Measurements from ENCODE around the gene SLC1A7.
"Not testable (repeated sequence)": the region's sequence is repeated elsewhere in the genome, so short reads cannot be mapped to it uniquely, and the experiment has no call there.

SLC1A7 gene

DNA sequence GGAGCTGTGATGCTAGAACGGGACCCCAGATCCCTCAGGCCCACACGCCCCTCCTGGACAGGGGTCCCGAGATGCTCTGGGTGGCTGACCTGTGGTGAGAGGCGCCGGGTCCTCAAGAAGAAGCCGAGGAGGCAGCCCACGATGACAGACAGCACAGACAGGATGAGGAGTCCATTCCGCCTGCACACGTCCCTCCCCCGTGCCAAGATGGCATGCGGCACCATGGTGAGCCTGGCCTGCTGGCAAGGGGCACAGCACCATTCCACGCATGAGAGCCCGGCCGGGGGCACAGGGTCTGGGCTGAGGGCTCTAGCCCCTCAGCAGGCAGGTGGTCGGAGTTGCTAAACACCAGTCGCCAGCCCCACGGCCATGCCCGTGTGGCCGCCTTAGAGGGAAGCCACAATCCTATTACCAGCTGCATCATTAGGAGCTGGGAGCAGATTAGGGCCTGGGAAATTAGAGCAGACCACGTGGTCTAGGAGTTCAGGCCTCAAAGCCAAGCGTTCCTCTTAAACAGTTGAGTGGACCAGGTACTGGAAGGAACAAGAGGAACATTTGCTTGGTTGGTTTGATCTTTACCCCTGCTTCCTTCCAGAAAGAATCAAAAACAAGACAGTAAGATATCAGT is at the start of gene SLC1A7:
TSS of gene SLC1A7 (minus strand) at position 413 of the 628 bp plus-strand sequence. CDS start at position 224, 189 bp downstream.
- DNase-seq: no peak

DNA sequence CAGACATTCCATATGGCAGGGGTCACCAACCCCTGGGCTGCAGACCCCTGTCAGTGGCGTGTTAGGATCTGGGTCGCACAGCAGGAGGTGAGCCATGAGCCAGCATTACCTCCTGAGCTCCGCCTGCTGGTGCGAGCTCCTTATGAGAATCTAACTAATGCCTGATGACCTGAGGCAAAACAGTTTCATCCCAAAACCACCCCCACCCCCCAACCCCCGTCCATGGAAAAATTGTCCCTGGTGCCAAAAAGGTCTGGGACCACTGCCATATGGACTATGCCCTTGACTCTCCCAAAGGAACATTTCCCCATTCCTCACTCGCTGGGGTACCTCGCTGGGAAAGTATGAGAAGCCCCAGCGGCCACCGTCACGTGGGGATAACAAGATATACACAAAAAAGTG is 47.8 kb upstream of the SLC1A7 start:
- no peak for DNase-seq

DNA sequence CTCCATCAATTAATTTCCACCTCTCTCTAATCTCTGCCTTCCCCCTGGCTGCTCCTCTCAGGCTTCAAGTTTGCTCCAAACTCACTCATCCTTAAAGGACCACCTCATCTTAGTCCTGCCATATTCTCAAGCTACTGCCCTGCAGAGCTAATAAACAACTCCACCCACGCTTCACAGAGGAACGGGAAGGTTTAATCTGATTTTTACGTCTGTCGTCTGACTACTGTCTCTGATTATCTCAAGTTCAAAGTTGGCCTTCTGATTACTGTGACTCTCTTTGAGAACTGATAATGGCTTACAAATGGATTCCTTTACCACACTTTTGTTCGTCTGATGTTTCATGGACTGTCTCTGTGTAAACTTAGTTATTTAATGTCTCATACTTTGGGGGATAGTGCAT is 46.6 kb upstream of the SLC1A7 start:
- no peak for DNase-seq

DNA sequence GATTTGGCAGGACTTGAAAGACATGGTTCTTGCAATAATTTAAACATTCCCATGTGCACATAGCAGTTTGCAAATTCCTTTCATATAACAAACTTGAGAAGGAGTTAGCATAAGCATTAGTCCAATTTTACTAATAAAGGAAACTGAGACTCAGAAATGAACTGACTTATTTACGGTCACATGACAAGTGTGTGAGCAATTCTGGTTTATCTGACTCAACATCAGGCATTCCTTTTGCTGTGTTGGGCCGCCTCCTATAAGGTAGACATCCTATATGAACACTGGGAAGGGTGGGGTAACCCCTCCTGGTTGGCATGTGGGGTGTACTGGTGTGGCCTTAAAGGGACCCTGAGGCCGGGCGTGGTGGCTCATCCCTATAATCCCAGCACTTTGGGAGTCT is 45.7 kb upstream of the SLC1A7 start:
- DNase-seq: no peak

DNA sequence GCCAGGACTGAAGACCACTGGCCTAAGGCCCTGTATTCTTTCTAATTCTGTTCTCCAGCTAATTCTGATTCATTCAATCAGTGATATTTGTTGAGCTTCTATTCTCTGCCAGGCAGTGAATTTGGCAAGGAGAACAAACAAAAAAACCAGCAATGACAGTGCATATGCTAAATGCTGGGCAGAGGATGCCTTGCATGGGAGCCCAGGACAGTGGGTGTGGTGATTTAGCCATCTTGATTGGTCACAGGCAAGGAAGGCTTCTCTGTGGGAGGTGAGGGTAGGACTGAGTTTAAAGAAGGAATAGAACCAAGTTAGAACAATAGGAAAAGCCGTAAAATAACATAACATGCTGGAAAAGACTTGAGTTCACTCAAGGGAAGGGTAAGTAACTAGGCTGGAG is 45.0 kb upstream of the SLC1A7 start:
- DNase-seq: no peak

DNA sequence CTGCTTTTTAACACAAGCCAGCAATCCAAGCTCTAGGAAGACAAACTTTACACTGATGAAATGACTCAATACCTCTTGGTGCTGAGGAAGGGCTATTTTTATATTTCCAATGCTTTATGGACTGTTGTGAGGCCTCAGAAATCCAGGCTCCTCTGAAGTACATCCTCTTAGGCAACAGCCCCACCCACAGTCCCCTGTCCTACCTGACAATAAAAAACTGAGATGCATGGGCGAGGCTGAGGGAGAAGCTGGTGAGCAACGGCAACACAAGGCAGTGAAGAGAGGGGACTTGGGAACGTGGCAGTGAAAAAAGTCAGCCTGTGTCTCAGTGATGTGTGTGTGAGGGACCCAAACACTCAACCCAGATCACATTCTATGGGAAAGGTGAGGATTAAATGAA is 44.1 kb upstream of the SLC1A7 start:
- no peak for DNase-seq

DNA sequence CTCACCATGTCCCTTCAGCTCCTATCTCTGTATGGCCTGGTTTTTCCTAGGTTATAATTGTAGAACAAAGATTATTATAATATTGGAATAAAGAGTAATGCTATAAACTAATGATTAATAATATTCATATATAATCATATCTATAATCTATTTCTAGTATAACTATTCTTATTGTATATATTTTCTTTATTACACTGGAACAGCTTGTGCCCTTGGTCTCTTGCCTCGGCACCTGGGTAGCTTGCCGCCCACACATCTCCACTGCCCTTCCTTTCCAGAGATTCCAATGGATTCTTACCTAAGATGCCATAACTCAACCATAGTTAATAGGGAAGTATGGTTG is 43.5 kb upstream of the SLC1A7 start:
- DNase-seq: not testable (repeated sequence)

DNA sequence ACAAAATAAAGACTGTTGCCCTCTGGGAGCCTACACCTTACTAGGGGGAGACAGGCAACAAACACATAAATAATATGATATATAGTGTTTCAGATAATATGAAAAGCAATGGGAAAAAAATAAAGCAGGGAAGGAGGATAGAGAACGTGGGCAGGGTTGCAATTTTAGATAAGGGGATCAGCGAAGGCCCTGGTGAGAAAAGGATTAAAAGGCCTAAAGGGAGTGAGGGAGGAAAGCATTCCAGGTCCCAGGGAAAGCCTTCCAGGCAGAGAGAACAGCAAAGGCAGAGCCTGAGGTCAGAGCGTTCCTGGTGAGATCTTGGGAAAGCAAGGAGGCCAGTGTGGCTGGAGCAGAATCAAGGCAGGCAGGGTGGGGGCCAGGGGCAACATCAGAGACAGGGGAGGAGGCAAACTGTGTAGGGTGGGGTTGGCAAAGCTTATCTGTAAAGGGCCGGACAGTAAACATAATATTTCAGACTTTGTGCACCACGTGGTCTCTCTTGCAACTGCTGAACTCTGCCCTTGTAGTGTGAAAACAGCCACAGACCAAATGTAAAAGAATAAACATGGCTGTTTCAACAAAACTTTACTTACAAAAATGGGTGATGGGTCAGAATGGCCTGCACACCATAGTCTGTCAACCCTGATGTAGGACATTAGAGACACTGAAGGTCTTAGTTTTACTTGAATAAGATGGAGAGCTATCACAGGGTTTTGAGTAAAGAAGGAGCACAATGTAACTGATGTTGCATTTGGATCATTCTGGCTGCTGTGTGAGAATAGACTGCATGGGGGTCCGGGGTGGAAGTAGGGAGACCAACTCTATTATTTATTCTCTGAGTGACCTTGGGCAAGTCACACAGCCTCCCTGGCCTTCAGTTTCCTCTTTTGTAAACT is 40.9 kb upstream of the SLC1A7 start:
- DNase-seq: no peak

DNA sequence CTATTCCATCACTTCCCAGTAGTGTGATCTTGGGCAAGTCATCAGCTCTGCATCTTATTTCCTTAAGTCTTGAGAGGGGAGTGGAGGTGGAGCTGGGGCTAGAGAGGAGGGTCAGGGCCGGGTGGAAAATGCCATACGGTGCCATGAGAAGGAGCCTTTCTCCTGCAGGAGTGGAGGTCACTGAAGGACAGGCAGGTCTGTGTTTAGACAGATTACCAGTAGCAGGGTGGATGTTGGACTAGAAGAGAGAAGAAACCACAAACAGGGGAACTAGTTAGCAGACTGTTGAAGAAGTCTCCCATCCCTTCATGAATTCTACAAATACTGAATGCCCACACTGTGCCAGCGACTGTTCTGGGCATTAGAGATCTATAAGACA is 40.3 kb upstream of the SLC1A7 start:
- no peak for DNase-seq

DNA sequence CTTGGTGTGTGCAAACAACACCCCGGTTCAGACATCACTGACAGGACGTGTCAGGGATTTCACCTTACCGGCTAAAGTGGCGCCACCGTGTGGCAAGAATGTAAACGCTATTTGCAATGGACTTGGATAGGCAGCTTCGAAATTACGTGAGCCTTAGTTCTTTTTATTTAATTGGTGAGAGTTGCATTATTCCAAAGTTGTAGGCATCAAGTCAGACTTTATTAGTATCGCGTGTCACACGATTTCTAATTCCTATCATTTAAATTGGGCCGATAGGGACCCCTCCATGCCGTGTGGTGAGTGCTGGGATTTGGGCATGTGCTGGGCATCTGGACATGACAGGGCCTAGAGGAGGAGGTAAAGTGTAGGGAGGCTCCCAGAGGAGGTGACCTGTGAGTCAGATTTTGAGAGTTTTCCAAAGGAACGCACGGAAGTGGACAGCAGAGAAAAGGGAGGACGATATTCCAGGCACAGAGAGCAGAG is 39.7 kb upstream of the SLC1A7 start:
- peak; percentile 78 for DNase-seq

DNA sequence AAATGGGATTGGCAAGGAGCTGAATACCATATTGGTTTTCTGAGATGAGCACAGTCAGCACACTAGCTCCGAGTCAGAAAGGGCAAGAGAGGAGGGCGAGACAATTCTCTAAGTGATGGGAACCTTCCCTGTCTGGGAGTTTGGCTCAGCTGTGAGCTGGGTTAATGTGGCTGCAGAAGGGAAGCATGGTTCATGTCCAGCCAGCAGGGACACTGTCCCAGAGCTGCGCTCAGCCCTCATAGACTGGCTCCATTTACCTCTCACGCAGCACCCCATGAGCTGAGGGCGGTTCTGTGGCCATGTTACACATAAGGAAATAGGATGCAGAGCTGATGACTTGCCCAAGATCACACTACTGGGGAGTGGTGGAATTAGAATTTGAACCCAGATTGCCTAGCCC is 38.5 kb upstream of the SLC1A7 start:
- no peak for DNase-seq

DNA sequence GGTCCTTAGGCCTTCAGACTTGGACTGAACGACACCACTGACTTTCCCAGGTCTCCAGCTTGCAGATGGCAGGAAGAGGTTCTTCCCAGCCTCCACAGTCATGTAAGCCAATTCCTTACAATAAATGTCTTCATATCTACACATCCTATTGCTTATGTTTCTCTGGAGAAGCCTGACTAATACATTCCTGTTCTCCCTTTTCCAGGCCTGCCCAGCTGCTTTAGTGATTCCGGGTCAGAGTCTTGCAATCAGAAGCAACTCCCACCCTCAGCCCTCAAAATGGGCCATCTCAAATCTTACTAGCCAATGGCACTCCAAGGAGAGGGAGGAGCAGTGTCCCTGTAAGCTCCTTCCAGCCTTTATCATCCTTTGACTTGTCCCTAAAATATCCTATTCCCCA is 37.8 kb upstream of the SLC1A7 start:
- no peak for DNase-seq

DNA sequence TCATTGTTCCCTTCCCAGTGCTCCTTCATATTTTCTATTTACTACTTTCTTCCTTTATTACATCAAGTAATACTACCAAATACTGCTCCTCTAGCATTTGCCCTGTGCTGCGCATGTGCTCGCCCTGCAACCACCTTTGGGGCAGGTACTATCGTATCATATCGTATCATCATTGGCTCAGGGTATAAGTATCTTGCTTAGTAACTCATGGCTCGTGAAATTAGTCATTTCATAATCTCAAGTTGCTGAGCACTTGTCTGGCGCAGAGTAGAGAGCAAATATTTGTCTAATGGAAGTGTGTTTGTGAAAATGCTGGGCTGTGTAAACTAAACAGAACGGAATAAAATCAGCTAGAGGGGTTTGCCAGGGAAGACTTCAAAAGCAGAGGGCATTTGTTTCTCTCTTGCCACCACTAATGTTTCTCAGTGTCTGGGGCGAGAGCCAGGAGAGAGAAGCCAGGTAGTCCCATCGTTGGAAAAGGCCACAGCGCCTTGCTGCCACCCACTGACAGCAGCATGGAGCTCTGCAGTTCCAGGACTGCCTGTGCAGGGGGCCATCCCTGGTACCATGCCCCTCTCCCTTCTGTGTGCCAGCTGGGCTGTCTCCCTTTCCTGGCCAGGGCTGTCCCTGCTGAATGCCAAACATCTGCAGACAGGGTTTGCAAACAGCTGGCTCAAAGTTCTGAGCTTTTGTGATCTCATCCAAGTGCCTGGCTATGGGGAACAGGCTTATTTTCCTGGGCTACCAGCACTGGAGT is 34.2 kb upstream of the SLC1A7 start:
- DNase-seq: peak; percentile 60

DNA sequence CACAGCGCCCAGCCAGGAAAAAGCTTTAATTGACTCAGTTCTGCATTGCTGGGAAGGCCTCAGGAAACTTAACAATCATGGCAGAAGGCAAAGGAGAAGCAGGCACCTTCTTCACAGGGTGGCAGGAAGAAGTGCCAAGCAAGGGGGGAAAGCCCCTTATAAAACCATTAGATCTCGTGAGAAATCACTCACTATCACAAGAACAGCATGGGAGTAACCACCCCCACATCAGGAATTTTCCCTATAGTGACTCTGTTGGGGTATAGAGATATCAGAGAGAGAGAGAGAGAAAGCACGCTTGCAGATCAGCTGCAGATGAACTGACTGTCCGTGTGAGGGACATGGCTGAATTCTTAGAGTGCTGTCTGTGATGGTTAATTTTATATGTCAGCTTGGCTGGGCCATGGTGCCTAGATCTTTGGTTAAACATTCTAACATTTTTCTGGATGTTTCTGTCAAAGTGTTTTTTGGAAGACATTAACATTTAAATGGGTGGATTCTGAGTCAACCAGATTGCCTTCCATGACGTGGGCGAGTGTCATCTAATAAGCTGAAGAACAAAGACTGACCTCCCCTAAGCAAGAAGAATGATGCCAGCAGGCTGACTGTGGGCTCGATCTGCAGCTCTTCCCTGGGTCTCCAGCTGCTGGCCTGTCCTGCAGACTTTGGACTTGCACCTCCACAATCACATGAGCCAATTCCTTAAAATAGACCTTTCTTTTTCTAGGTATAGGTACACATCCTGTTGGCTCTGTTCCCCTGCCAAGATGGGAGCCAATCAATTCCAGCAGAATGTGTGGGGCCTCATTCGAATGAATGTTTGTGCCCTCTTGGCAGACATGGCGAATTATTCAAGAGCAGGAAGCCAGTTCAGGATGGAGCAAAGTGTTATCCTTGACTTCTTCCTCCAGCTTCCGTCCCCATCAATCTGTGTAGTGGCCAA is 32.8 kb upstream of the SLC1A7 start:
- DNase-seq: no peak

DNA sequence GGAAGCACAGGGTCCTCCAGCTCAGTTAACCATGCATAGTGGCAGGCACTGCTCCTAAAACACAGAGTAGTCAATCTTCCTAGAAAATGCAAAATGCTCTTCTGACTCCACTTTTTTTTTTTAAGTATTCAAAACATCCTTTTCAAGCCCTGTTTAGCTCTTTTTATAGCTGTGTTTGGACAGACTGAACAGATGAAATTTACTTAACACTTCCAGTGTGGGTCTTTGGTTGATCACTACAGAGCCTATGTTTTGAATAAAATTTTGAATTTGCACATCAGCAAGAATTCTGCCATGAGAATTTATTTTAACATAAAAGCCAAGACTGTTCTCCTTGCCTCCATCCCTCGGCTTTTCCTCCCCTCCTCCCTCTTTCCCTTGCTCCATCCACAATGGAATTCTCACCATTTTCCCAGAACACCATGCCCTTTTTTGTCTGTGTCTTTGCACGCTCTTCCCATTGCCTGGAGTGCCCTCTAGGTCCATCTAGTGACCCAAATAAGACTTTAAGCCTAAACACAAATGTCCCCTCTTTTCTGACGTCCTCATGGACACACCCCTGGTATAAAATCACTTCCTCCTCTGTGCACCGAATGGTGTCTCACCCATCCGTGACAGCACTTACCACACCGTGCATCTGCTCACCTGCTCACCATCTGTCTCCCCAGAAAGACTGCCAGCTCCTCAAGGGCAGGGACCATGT is 30.1 kb upstream of the SLC1A7 start:
- peak; percentile 48 for DNase-seq

DNA sequence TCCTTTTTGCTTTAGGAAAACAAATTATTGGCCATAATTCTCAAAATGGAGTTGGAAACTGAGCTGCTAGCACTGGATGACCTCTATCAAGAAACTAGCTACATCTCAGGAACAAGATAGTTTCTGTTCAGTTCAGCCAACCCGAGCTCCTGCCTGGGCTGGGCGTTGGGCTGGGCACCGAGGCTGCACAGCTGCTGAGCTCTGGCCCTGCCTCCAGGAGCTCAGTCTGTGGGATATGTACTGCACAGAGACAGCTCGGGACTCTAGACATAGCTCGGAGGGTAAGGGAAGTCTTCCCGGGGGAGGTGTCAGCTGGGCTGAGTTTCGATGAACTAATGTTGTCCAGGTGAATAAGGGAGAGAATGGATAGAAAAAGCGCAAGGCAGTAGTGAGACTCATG is 24.5 kb upstream of the SLC1A7 start:
- DNase-seq: no peak

DNA sequence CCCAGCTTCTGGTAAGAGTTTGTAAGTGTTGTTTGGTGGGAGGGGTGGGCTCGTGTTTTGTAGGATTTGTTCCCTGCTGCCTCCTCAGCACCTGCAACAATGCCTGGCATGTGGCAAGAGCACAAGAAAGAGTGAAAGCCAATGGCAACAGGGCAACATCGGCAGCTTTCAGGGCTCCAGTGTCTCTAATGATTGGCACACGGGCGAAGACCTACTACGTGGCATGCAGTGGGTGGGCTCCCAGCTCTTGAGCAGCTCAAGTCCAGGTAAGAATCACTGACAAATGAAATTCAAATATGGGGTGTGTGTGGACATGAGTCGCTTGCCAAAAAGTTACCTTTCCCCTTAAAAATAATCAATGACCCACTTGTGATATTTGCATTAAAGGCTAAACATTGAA is 23.9 kb upstream of the SLC1A7 start:
- no peak for DNase-seq

DNA sequence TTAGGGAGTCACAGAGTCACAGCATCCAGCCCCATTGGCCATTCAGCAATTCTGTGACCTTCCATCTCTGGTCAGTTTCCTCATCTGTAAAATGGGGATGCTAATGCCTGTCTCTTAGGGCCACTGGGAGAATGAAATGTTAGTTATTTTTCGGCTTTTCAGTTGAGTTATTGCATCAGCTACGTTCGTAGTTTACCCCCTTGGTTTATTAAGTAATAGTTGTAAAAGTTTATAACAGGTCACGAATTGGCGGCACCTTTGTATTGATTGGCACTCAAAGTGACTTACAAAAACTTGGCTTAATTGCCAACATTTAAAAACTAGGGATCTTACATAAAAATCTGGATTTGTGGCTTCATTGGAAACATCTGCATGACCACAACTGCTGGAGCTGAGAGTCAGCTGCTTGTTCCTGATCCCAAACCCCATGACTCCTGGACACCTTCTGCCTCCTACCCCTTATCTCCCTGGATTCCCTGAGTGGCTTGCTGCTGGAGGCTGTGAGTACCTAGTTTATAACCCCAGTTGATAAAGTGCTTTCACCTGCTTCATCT is 23.0 kb upstream of the SLC1A7 start:
- DNase-seq: no peak

DNA sequence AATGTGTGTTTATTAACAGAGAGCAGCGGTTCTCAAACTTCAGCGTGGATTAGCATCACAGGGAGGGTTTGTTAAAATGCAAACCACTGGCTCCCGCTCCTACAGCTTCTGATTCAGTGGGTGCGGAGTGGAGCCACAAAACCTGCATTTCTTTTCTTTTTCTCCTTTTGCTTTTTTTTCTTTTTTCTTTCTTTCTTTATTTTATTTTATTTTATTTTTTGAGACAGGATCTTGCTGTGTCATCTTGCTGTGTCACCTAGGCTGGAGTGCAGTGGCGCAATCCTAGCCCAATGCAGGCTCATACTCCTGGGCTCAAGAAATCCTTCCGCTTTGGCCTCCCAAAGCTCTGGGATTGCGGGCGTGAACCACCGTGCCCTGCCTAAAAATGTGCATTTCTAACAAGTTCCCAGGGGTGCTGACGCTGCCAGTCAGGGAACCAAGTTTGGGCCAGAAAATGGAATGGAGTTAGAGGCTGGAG is 20.9 kb upstream of the SLC1A7 start:
- DNase-seq: no peak

DNA sequence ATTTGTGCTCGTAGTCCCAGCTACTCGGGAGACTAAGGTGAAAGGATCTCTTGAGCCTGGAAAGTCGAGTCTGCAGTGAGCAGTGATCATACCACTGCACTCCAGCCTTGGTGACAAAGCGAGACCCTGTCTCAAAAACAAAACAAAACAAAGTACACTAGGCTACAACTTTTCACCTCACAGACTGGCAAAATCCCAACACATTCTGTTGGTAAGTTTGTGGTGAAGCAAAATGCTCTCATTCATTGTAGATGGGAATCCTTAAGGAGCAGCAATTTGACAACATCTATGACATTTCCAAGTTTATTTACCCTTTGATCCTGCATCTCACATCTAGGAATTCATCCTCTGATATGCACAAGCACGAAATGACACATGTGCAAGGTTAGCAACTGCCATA is 20.2 kb upstream of the SLC1A7 start:
- DNase-seq: no peak

DNA sequence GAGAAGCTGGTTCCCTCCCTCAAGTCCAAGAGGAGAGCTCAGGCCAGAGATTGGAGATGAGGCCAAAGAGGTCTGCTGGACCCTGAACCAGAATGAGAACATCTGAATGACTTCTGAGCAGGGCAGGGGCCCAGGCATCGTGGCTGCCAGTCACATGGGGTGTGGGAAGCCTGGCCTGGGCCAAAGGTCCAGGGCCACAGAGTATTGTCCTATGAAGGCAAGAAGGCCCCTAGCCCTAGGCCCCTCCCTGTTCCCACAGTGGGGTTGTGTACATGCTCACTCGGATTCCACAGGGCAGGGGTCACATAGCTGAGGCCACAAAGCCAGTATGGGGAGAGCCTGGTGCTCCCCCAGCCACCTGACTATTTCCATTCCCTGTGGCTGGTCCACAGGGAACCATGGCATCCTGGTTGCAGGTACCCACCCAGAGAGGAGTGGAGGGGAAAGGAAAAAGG is 18.5 kb upstream of the SLC1A7 start:
- no peak for DNase-seq
